HG02970 (cell line): Measurements from ENCODE around the gene DENND6B.
"Not testable (repeated sequence)": the region's sequence is repeated elsewhere in the genome, so short reads cannot be mapped to it uniquely, and the experiment has no call there.

Experiments
- ATAC-seq: cut with Tn5 transposase; IDR thresholded peaks from one replicate; pipeline ENCODE4 v1.9.1; 2021; ENCODE audit warnings: mild to moderate bottlenecking, moderate library complexity, moderate number of reproducible peaks; ENCODE audit not compliant: unreplicated experiment, low FRiP score

The DENND6B gene

GRCh38 chr22:50339945-50340879, 13.4 kb upstream of the DENND6B start:
- ATAC-seq = no peak

GRCh38 chr22:50338860-50339462, 12.1 kb upstream of the DENND6B start:
- no peak for ATAC-seq

GRCh38 chr22:50338042-50338573, 11.3 kb upstream of the DENND6B start:
- no peak for ATAC-seq

- no peak for ATAC-seq
Observed at GRCh38 chr22:50337262-50338041, 10.6 kb upstream of the DENND6B start.

GRCh38 chr22:50334433-50334832, 7.6 kb upstream of the DENND6B start:
- not testable (repeated sequence) for ATAC-seq

- ATAC-seq = no peak
Observed at GRCh38 chr22:50329236-50329635, 2.4 kb upstream of the DENND6B start.

- ATAC-seq = no peak
Observed at GRCh38 chr22:50327711-50328019, 853 bp upstream of the DENND6B start.

- ATAC-seq = no peak
Observed at GRCh38 chr22:50326225-50326955, 422 bp downstream of the DENND6B start.

GRCh38 chr22:50325444-50326224, 1.2 kb downstream of the DENND6B start:
- ATAC-seq = no peak

- no peak for ATAC-seq
Observed at GRCh38 chr22:50323900-50324299, 2.9 kb downstream of the DENND6B start.

- ATAC-seq = not testable (repeated sequence)
Observed at GRCh38 chr22:50322382-50323104, 4.3 kb downstream of the DENND6B start.

GRCh38 chr22:50320671-50321325, 6.0 kb downstream of the DENND6B start:
- no peak for ATAC-seq

GRCh38 chr22:50320116-50320515, 6.7 kb downstream of the DENND6B start:
- ATAC-seq = no peak

GRCh38 chr22:50319503-50319951, 7.3 kb downstream of the DENND6B start:
- ATAC-seq = no peak

- no peak for ATAC-seq
Observed at GRCh38 chr22:50318698-50319411, 8.0 kb downstream of the DENND6B start.

- ATAC-seq = no peak
Observed at GRCh38 chr22:50318356-50318697, 8.5 kb downstream of the DENND6B start.

- ATAC-seq = no peak
Observed at GRCh38 chr22:50317674-50318073, 9.1 kb downstream of the DENND6B start.

GRCh38 chr22:50317178-50317577, 9.6 kb downstream of the DENND6B start:
- no peak for ATAC-seq
